ENCODE measurements around the gene DNM1. TPM values are rescaled to one million over a fixed set of nuclear protein-coding genes. Genes with fewer than 3 reads are reported as not detected.

The DNM1 gene
- total RNA-seq, 1 experiment from 2014 or later = 0.17 TPM

DNA sequence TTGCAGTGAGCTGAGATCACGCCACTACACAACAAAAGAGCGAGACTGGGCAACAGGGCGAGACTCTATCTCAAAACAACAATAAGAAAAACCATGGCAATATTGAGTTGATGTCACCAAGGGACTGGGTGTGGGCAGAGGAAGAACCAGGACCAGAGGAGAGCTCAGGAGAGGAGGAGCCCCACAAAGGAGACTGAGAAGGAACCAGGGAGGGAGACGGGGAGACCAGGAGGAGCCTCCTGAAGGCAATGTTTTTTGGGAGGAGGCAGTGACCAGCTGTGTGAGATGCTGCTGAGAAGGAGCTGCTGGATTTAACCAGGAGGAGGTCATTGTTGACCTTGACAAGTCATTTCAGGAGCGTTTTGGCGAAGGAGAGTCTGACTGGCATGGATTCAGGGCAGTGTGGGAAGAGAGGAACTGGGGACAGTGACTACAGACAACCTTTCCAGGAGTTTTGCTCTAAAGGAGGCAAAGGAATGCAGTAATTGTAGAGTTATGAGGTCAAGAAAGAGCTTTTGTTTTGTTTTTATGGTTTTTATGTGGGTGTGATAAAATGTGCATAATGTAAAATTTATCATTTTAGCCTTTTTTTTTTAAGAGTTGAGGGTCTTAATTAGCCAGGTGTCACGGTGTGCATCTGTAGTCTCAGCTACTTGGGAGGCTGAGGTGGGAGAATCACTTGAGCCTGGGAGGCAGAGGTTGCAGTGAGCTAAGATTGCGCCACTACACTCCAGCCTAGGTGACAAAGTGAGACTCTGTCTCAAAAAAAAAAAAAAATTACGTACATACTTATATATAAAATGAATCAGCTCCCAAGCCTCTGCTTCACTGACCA is 101.2 kb downstream of the DNM1 start:
- DNase-seq (ENCODE audit: low read depth) = no peak

Other genes starting within 250 kb of the DNM1 start
- gene EEIG1, start 222.4 kb upstream of the DNM1 start, total RNA-seq (2014; rRNA removed) = 4.8 and 12.2 TPM in 2 replicates
- gene NAIF1, start 136.1 kb upstream of the DNM1 start, total RNA-seq (2014; rRNA removed) = 13.5 and 14.0 TPM in 2 replicates
- gene SLC25A25, start 135.1 kb upstream of the DNM1 start, total RNA-seq (2014; rRNA removed) = 24.9 and 25.2 TPM in 2 replicates
- 60.7 and 62.8 TPM in 2 replicates for gene PTGES2, start 75.7 kb upstream of the DNM1 start, total RNA-seq (2014; rRNA removed)
- gene LCN2, start 53.9 kb upstream of the DNM1 start, total RNA-seq (2014; rRNA removed) = not detected in 2 replicates
- 180 and 197 TPM in 2 replicates for gene BBLN, start 43.1 kb upstream of the DNM1 start, total RNA-seq (2014; rRNA removed)
- 43.8 and 57.0 TPM in 2 replicates for gene CIZ1, start 11.8 kb upstream of the DNM1 start, total RNA-seq (2014; rRNA removed)
- gene GOLGA2, start 72.6 kb downstream of the DNM1 start, total RNA-seq (2014; rRNA removed) = 73.2 and 76.5 TPM in 2 replicates
- 40.9 and 41.7 TPM in 2 replicates for gene SWI5, start 72.9 kb downstream of the DNM1 start, total RNA-seq (2014; rRNA removed)
- 15.6 and 19.2 TPM in 2 replicates for gene TRUB2, start 119.1 kb downstream of the DNM1 start, total RNA-seq (2014; rRNA removed)
- gene COQ4, start 119.5 kb downstream of the DNM1 start, total RNA-seq (2014; rRNA removed) = 32.9 and 40.1 TPM in 2 replicates
- 37.3 and 37.5 TPM in 2 replicates for gene SLC27A4, start 137.1 kb downstream of the DNM1 start, total RNA-seq (2014; rRNA removed)
- 46.4 and 49.4 TPM in 2 replicates for gene URM1, start 168.0 kb downstream of the DNM1 start, total RNA-seq (2014; rRNA removed)
- 103 and 117 TPM in 2 replicates for gene CERCAM, start 217.5 kb downstream of the DNM1 start, total RNA-seq (2014; rRNA removed)